IPS-NIHi7 (cell line): Measurements from ENCODE around the gene PCDHB13.
"Not testable (repeated sequence)": the region's sequence is repeated elsewhere in the genome, so short reads cannot be mapped to it uniquely, and the experiment has no call there.

ENCODE experiments used
- DNase-seq: peaks from one replicate; pipeline ENCODE4 v3.0.0; 2012; ENCODE audit warnings: mixed read lengths; ENCODE audit errors: extremely low spot score

PCDHB13 gene

GRCh38 chr5:141213656-141214339 lies at the start of gene PCDHB13:
Gene PCDHB13, plus strand, starts transcription at chr5:141213919. Its CDS starts 205 bp downstream, at chr5:141214124.
- DNase-seq = peak; percentile 19

DNA sequence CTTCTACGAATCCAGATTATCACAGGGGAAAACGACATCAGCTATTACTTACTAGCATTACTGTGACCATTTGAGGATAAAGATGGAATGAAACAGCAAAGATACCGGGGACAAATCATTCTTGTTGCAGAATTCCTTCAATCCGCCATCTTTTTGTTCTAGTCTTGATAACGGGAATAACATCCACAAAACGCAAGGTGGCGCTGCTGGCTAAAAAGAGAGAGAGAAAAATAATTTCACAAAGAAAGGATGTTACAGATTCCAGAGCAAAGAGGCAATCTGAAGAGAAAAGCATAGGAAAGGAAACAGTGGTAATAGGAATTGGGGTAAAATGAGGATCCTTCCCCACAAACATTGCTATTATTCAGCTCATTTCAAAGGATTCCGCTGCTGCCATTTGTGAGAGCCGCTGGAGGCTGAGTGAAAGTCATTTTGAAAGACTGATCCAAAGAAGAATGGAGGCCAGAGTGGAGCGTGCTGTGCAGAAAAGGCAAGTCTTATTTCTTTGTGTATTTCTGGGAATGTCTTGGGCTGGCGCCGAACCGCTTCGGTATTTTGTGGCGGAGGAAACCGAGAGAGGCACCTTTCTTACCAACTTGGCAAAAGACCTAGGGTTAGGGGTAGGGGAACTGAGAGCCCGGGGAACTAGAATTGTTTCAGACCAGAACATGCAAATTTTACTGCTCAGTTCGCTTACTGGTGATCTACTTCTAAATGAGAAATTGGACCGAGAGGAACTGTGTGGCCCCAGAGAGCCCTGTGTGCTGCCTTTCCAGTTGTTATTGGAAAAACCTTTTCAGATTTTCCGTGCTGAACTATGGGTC lies 41.1 kb upstream of the PCDHB13 start, which contains the start of gene PCDHB7:
Gene PCDHB7 (plus strand): TSS at position 264 of the 824 bp plus-strand sequence. CDS start 192 bp downstream, at position 456.
- peak; percentile 48 for DNase-seq

DNA sequence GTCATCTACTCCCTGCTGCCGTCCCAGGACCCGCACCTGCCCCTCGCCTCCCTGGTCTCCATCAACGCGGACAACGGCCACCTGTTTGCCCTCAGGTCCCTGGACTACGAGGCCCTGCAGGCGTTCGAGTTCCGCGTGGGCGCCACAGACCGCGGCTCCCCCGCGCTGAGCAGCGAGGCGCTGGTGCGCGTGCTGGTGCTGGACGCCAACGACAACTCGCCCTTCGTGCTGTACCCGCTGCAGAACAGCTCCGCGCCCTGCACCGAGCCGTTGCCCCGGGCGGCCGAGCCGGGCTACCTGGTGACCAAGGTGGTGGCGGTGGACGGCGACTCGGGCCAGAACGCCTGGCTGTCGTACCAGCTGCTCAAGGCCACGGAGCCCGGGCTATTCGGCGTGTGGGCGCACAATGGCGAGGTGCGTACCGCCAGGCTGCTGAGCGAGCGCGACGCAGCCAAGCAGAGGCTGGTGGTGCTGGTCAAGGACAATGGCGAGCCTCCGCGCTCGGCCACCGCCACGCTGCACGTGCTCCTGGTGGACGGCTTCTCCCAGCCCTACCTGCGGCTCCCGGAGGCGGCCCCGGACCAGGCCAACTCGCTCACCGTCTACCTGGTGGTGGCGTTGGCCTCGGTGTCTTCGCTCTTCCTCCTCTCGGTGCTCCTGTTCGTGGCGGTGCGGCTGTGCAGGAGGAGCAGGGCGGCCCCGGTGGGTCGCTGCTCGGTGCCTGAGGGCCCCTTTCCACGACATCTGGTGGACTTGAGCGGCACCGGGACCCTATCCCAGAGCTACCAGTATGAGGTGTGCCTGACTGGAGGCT lies 39.2 kb upstream of the PCDHB13 start:
- not testable (repeated sequence) for DNase-seq

DNA sequence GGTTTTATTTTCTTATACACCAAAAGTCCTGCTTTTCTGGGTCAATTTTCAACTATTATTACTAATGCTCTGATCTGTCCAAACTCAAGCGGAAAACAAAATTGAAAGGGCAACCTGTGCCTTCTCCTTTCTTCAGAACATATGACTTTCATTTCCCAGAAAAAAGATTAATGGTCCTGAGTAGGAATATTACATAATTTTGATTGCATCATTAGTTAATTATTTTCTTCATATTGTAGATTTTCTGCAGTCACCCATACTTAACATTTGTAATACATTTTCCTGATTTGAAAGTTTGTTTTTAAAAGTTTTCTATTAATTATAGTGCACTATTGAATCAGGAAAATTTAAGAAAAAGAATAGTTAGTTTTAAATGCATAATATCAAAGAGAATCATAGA lies 37.8 kb upstream of the PCDHB13 start:
- no peak for DNase-seq

DNA sequence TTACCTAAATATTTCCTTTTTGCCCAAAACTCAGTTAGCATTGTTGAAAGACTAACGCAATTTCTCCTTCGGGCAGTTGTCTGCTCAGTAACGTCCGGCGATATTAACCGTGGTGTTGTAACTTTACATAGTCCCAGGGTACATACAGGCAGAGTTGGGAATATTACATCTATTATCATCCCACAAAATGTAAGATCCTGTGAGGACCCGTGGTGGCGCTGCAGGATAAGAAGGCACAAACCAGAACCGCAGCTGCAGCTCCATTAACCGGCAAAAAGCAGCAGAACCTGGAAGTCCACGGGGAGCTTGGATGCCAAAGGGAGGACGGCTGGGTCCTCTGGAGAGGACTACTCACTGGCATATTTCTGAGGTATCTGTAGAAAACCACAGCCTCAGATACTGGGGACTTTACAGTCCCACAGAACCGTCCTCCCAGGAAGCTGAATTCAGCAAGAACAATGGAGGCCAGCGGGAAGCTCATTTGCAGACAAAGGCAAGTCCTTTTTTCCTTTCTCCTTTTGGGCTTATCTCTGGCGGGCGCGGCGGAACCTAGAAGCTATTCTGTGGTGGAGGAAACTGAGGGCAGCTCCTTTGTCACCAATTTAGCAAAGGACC lies 36.0 kb upstream of the PCDHB13 start, which contains the start of gene PCDHB8:
Gene PCDHB8 (plus strand): TSS at position 214 of the 615 bp plus-strand sequence. CDS start 245 bp downstream, at position 459.
- DNase-seq = not testable (repeated sequence)

GRCh38 chr5:141179371-141179770 lies 34.3 kb upstream of the PCDHB13 start:
- DNase-seq = not testable (repeated sequence)

DNA sequence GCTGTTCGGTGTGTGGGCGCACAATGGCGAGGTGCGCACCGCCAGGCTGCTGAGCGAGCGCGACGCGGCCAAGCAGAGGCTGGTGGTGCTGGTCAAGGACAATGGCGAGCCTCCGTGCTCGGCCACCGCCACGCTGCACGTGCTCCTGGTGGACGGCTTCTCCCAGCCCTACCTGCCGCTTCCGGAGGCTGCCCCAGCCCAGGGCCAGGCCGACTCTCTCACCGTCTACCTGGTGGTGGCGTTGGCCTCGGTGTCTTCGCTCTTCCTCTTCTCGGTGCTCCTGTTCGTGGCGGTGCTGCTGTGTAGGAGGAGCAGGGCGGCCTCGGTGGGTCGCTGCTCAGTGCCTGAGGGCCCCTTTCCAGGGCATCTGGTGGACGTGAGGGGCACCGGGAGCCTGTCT lies 33.8 kb upstream of the PCDHB13 start:
- not testable (repeated sequence) for DNase-seq

DNA sequence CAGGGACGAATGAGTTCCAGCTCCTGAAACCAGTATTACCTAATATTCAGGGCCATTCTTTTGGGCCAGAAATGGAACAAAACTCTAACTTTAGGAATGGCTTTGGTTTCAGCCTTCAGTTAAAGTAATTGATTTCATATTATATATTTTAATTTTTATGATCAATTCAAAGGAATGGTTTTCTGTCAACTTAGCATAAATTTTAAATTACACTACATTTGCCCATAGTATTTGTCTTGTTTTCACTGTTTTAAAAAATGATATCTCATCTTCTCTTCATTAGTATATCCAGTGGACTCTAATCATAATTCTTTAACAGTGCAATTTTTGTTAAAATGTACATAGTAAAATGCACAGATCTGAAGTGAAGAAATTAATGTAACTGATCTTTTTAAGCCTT lies 33.4 kb upstream of the PCDHB13 start:
- DNase-seq = no peak

DNA sequence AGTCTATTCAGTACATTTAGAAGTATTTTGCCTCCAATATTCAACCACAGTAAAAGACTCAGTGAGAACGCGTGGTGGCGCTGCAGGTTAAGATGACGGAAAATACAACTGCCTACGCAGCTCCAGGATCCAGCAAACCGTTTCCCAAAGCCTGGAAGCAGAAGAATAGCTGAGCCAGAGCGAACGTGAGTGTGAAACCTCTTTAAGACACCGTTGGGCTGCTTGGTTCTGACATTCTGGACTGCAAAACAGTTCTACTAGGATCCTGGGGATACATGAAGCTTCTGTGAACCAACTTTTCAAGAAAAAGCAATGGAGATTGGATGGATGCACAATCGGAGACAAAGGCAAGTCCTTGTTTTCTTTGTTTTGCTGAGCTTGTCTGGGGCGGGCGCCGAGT lies 31.5 kb upstream of the PCDHB13 start, which contains the start of gene PCDHB16:
Gene PCDHB16 (plus strand): TSS at position 140 of the 400 bp plus-strand sequence. CDS start 173 bp downstream, at position 313.
- peak; percentile 62 for DNase-seq

DNA sequence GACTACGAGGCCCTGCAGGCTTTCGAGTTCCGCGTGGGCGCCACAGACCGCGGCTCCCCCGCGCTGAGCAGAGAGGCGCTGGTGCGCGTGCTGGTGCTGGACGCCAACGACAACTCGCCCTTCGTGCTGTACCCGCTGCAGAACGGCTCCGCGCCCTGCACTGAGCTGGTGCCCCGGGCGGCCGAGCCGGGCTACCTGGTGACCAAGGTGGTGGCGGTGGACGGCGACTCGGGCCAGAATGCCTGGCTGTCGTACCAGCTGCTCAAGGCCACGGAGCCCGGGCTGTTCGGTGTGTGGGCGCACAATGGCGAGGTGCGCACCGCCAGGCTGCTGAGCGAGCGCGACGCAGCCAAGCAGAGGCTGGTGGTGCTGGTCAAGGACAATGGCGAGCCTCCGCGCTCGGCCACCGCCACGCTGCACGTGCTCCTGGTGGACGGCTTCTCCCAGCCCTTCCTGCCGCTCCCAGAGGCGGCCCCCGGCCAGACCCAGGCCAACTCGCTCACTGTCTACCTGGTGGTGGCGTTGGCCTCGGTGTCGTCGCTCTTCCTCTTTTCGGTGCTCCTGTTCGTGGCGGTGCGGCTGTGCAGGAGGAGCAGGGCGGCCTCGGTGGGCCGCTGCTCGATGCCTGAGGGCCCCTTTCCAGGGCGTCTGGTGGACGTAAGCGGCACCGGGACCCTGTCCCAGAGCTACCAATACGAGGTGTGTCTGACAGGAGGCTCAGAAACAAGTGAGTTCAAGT lies 29.4 kb upstream of the PCDHB13 start:
- DNase-seq = not testable (repeated sequence)

DNA sequence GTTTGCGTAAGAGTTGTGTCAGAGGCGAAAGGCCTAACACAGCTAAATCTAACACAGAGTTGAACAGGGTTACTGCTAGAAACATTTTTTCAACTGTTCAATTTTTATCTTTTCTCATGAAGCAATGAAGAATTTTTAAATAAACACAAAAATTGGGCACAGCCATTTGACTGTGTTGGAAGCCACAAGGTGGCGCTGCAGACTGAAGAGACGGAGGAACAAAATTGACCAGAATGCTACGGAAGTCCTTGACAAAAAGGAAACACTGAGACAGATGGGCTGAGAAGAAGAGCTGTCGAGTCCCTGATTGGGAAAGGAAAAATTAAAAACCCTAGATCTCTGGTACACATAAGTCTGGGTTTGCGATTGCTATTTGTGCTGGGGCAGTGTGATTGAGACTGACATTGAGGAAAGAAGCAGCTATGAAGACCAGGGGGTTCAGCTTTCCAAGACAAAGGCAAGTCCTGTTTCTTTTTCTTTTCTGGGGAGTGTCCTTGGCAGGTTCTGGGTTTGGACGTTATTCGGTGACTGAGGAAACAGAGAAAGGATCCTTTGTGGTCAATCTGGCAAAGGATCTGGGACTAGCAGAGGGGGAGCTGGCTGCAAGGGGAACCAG lies 26.7 kb upstream of the PCDHB13 start, which contains the start of gene PCDHB9:
Gene PCDHB9 (plus strand): TSS at position 265 of the 616 bp plus-strand sequence. CDS start 158 bp downstream, at position 423.
- peak; percentile 69 for DNase-seq

- not testable (repeated sequence) for DNase-seq
Observed at GRCh38 chr5:141188682-141189081, 25.0 kb upstream of the PCDHB13 start.

DNA sequence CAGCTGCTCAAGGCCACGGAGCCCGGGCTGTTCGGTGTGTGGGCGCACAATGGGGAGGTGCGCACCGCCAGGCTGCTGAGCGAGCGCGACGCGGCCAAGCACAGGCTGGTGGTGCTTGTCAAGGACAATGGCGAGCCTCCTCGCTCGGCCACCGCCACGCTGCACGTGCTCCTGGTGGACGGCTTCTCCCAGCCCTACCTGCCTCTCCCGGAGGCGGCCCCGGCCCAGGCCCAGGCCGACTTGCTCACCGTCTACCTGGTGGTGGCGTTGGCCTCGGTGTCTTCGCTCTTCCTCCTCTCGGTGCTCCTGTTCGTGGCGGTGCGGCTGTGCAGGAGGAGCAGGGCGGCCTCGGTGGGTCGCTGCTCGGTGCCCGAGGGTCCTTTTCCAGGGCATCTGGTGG lies 24.6 kb upstream of the PCDHB13 start:
- DNase-seq = not testable (repeated sequence)

DNA sequence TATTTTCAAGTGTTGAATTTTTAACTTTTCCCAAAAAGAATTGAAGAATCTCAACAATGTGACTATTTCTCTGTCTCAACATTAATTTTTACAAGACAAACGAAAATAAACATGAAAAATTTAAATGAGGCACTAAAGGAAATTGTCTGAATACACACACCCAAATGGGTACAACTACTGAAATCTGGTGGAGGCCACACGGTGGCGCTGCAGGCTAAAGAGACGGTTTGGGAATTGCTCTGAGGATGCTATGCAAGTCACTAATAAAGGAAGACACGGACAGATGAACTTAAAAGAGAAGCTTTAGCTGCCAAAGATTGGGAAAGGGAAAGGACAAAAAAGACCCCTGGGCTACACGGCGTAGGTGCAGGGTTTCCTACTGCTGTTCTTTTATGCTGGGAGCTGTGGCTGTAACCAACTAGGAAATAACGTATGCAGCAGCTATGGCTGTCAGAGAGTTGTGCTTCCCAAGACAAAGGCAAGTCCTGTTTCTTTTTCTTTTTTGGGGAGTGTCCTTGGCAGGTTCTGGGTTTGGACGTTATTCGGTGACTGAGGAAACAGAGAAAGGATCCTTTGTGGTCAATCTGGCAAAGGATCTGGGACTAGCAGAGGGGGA lies 21.5 kb upstream of the PCDHB13 start, which contains the start of gene PCDHB10:
Gene PCDHB10 (plus strand): TSS at position 244 of the 616 bp plus-strand sequence. CDS start 200 bp downstream, at position 444.
- peak; percentile 67 for DNase-seq

DNA sequence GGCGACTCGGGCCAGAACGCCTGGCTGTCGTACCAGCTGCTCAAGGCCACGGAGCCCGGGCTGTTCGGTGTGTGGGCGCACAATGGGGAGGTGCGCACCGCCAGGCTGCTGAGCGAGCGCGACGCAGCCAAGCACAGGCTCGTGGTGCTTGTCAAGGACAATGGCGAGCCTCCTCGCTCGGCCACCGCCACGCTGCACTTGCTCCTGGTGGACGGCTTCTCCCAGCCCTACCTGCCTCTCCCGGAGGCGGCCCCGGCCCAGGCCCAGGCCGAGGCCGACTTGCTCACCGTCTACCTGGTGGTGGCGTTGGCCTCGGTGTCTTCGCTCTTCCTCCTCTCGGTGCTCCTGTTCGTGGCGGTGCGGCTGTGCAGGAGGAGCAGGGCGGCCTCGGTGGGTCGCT lies 19.4 kb upstream of the PCDHB13 start:
- DNase-seq = not testable (repeated sequence)

DNA sequence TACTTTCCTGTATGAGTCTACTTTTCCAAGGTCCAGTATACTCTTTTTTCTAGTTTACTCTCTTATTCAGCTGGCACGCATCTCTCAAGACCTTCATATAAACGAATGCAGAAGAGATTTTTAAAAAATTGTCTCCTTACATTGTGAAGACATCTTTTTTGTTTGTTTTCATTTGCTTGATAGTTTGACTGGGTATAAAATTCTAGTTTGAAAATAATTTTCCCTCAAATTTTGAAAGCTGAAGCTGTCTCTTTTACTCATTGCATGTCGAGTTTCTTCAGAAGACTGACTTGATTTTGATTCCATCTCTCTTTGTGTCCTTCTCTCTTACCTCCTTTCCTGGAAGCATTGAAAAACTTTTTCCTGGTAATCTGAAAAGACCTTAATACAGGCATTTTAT lies 17.4 kb upstream of the PCDHB13 start:
- no peak for DNase-seq

DNA sequence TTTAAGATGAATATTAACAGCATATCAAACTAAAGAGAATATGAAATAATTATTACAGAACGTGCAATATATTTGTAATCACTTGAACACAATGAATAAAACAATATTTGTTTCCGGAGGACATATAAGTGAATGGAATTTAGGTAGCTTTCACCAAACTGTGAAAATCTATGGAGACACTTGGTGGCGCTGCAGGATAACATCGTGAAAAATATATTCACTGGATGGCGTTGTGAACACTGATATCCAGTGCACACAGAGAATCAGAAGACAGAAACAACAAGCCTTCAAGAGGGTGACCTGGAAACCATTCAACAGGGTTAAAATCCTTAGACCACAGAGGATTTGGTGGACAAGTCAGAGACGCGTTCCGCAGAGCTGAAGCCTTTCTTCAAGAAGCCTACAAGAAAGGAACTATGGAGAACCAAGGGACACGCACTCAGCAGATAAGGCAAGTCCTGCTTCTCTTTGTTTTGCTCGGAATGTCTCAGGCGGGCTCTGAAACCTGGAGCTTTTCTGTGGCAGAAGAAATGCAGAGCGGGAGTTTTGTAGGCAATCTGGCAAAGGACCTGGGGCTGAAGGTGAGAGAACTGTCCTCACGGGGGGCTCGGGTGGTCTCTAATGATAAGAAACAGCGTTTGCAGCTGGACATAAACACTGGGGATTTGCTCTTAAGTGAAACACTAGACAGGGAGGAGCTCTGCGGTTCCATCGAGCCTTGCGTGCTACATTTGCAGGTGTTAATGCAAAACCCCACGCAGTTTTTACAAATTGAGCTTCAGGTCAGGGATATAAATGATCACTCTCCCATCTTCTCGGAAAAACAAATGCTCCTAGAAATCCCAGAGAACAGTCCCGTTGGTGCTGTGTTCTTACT lies 14.1 kb upstream of the PCDHB13 start, which contains the start of gene PCDHB11:
Gene PCDHB11 (plus strand): TSS at position 269 of the 877 bp plus-strand sequence. CDS start 148 bp downstream, at position 417.
- DNase-seq = peak; percentile 24

- DNase-seq = not testable (repeated sequence)
Observed at GRCh38 chr5:141201126-141201525, 12.6 kb upstream of the PCDHB13 start.
